HG03558 (cell line): ENCODE measurements around the gene MTA1.

ENCODE experiments used
- ATAC-seq: cut with Tn5 transposase; IDR thresholded peaks from one replicate; pipeline ENCODE4 v1.9.1; 2021; ENCODE audit warnings: moderate number of reproducible peaks; ENCODE audit not compliant: unreplicated experiment; ENCODE audit errors: extremely low read depth

Gene MTA1

DNA sequence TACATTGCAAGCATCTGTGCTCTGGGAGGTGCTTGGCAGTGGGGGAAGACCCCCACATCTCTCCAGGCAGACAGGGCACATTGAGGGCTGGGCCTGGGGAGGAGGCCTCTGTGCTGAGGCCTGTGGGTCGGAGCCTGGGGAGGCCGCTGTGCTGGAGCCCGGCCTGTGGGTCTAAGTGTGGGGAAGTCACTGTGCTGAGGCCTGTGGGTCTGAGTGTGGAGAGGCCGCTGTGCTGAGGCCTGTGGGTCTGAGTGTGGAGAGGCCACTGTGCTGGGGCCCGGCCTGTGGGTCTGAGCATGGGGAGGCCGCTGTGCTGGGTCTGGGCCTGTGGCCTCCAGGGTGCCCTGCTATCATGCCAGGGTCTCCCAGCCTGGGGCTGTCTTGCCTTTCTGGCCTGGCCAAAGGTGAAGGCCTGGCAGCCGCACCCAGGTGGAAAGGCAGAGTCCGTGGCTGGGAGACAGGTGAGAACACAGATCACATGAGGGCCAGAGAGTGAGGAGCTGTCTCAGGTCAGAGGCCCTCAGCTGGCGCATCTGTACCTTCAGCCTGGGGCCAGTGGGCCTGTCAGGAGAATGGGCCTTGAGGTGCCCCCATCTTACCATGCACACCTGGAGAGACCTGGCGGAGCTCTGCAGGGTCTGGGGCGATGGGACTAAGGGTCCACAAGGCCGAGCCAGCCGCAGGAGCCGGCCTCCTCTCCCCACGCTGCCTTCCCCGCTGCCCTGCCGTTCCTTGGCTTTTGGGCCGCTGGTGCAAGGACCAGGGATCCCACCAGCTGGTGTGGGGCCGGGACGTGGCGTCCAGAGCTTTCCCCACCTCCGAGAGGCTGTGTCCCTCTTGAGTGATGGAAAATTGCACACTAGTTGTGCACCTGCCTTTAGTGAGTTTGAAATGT lies 36.4 kb downstream of the MTA1 start:
- ATAC-seq: no peak

DNA sequence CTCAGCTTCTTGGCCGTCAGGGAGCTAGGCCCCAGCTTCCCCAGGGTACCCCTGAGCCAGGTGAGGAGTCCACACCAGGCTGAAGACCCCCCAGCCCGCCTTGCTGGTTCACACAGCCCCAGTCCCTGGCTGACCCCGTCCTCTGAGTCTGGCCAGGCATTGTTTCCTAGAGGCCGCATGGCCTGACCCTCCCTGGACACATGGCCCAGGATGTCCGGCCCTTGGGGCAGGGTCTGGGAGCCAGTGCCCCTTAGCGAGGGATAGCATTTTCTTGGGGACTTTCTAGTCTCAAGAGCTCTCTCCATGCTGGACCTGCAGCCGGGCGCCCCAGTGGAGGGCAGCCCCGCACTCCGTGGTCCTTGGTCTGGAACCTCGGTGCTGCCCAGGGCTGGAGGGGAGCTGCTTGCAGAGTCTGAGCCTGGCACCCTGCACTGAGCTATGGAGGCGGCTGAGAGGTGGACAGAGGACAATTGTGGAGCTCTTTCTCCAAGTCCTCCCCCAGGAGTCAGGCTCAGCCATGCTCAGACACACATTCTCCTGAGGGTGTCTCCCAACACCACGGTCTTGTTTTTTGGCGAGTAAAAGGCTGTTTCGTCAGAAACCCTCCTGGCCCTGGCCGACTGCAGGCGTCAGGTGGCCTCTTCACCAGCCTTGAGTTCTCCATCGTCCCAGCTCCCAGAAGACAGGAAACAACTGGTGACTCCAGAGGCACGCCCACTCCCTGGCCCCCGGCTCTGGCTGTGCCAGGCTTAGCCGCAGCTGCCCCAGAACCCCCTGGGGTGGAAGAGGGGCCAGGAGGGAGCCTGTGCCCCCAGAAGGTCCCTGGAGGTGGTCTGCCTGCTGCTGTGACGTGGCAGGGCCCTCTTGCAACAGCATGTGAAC lies 37.4 kb downstream of the MTA1 start:
- no peak for ATAC-seq

GRCh38 chr14:105458010-105458409 lies 38.4 kb downstream of the MTA1 start:
- no peak for ATAC-seq

GRCh38 chr14:105458571-105458970 lies 38.9 kb downstream of the MTA1 start:
- ATAC-seq: no peak

- no peak for ATAC-seq
These were observed 40.5 kb downstream of the MTA1 start for GRCh38 chr14:105460116-105460515.

DNA sequence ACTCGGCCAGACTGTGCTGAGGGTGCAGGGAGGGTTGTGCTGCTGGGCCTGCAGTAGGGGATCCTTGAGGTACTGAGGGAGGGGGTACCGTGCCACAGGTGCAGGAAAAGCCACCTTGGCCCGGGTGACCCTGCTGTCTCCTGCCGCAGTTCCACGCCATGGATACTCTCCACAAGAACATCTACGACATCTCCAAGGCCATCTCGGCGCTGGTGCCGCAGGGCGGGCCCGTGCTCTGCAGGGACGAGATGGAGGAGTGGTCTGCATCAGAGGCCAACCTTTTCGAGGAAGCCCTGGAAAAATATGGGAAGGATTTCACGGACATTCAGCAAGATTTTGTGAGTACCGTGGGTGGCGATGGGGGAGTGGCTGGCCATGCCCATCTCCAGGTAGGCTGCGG lies 41.0 kb downstream of the MTA1 start:
- no peak for ATAC-seq

DNA sequence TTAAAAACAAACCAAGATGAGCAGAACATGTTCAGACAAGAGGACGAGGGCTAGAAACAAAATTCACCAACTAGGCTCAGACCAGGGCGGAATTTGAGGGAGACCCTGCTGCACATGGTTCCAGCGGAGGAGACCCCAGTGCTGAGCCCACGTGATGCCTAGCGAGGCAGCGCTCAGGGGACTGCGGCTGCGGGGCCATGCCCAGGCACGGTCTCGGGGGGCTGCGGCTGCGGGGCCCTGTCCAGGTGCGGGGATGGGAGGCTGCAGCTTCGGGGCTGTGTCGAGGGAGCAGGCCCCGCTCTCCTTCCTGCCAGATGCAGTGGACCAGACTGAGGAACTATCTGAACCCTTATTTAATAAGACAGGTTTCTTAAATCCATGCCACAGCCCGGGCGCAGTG lies 42.3 kb downstream of the MTA1 start:
- ATAC-seq: no peak

GRCh38 chr14:105464501-105464900 lies 44.9 kb downstream of the MTA1 start:
- ATAC-seq: no peak

- no peak for ATAC-seq
These were observed 45.8 kb downstream of the MTA1 start for GRCh38 chr14:105465209-105466031.

DNA sequence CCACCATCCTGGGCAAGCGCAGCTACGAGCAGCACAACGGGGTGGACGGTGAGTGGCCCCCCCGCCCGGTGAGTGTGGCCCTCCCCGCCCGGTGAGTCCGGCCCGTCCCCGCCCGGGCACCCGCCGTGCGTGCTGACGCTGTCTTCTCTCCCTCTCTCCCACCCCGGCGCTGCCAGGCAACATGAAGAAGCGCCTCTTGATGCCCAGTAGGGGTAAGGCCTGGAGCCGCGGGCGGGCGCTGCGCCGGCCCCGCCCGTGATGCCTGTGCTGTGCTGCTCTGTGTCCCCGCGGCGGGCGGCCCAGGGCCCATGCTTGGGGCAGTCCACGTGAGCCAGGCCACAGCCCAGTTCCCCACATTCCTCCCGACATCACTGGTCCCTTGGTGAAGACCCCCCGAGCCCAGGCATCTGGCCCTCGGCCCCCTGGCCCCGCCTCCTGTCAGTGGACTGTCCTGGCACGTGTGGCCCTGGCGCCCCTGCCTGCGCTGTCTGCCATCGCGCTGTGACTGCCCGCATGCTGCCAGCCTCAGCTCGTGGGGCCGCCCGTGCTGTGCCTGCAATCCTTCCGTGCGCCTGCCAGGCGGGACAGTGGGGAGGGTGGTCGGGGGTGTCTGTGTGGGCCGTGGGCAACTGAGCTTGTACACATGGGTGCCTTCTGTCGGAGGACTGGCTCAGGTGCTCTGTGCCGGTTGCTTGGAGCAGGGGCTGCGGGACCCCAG lies 47.1 kb downstream of the MTA1 start:
- no peak for ATAC-seq

DNA sequence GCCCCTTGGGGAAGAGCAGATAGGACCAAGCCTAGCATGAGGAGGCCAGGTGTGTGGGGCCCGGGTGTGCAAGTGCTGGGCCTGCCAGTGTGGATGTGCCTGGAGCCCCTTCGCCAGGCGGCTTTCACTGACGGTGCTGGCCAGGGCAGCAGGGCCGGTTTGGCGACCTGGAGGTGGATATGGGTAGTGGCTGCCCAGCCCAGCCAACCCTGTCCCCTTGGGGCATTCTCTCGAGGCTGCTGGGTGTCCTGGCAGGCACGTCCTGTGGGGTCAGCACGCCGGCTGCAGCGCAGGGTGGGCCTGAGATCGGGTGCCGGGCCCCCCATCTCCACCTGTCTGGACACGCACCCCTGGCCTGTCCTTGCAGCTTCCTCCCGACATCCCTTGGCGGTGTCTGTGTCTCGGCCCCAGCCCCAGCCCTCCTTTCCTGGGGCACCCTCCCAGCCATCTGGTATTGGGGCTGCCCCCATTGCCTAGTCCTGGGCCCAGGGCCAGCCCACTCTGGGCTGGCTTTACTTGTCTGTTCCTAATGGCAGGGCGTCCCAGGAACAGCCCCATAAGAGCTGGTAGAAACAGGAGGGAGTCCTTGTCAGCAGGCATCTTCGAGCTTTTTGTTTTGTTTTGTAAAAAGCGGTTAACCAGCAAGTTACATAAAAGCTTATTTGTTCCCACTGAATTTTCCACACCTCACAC lies 47.8 kb downstream of the MTA1 start:
- ATAC-seq: no peak

DNA sequence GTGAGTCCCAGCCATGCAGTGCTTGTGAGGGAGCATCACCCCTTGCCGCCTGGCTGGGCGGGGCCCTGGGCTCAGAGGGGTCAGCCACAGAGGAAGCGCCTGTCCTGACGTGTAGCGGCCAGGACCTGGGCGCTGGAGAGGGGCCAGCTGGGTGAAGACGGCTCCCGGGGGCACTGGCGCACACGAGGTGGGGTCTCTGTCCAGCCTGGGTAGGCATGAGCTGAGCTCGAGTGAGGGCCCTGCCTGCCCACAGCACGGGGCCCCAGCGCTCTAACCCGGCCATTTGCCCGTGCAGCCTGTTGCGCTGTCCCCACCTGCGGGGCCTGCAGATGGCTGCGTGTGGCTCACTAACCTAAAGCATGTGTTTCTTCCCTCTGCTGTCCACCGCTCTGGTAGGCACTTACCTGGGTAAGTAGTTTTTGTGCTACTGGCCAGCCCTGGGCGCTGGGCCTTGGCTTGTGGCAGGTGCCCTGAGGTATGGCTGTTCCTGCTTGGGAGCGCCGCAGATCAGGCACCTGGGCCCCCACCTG lies 48.4 kb downstream of the MTA1 start:
- no peak for ATAC-seq

DNA sequence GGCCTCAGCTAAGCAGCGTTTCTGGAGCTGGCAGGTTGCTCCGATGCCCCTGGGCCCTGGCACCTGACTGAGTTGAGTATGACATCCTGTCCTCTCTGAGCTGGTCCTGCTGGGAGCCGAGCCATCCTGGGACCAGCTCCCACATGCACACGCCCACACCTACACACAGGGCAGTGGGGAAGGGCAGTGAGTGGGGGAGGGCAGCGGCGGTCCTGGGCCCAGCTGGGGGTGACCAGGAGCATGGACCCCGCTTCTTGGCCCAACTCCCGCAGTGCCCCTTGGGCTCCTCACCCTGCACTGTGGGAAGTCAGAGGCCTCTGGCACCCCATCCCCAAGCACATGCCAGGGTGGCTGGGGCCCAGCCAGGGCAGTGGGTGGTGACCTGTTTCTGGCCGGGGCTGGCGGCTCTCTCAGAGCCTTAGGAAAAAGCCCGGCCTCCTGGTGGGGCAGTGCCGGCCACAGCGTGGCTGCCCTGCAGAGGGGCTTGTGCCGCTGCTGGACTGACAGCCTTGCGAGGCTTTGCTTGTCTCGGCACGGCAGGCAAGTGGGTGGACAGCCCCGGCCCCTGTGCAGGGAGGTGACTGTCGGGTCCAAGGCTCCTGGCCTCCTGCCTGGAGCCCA lies 49.1 kb downstream of the MTA1 start:
- ATAC-seq: no peak

- ATAC-seq: no peak
These were observed 50.1 kb downstream of the MTA1 start for GRCh38 chr14:105469456-105470349.

- ATAC-seq: no peak
These were observed 51.0 kb downstream of the MTA1 start for GRCh38 chr14:105470350-105471296.

GRCh38 chr14:105471297-105471821 lies 51.7 kb downstream of the MTA1 start:
- ATAC-seq: no peak
